Thoracic aorta (tissue), 2 donors: ENCODE measurements around the gene LNX1. TPM values are rescaled to one million over a fixed set of nuclear protein-coding genes. Genes with fewer than 3 reads are reported as not detected.

Experiments used
- ATAC-seq: fragments of 150-250 bp; one replicate; pipeline ENCODE4 v1.8.0; 2017; ENCODE audit warnings: low read depth; ENCODE audit not compliant: insufficient number of reproducible peaks, low FRiP score
- DNase-seq: peaks from one replicate; pipeline ENCODE4 v3.0.0-alpha.2; 2020; ENCODE audit warnings: low spot score
- H3K27ac ChIP-seq, 2 donors: fragments of 200-600 bp; sonication (generic); 1 replicate in 1 of 2; 2 replicates in 1 of 2; pipeline ENCODE4 v1.5.1; 2016; ENCODE audit warnings: mild to moderate bottlenecking in 2 of 2, moderate library complexity in 2 of 2
- H3K27me3 ChIP-seq: fragments of 200-600 bp; sonication (generic); replicated peaks from 2 replicates; pipeline ENCODE4 v1.6.0; 2016; ENCODE audit warnings: mild to moderate bottlenecking; ENCODE audit not compliant: insufficient read depth
- H3K36me3 ChIP-seq: fragments of 200-600 bp; sonication (generic); one replicate; pipeline ENCODE4 v1.5.1; 2016
- H3K4me1 ChIP-seq, 2 donors: fragments of 200-600 bp; sonication (generic); 1 replicate in 1 of 2; 2 replicates in 1 of 2; pipeline versions ENCODE4 v1.5.1 to v1.6.0; 2016; ENCODE audit warnings: low read depth in 2 of 2, mild to moderate bottlenecking in 1 of 2; ENCODE audit not compliant: control insufficient read depth in 1 of 2
- H3K4me3 ChIP-seq: fragments of 200-600 bp; sonication (generic); 2 replicates; pipeline ENCODE4 v1.5.1; 2016; ENCODE audit warnings: mild to moderate bottlenecking
- H3K9me3 ChIP-seq: fragments of 200-600 bp; sonication (generic); 2 replicates; pipeline ENCODE4 v1.5.1; 2016
- total RNA-seq, 2 donors: library from RNA; depleted of rRNA; stranded (reverse); fragments of >200 nt; gene quantifications; one replicate each; pipeline versions ENCODE4 v1.1.0 to v1.2.3, GENCODE V29; 2016
- TF ChIP-seq, protein P1 (sequence below): fragments of 200-600 bp; sonication (generic); IDR thresholded peaks from one replicate; pipeline ENCODE4 v1.5.1; 2019; ENCODE audit warnings: antibody characterized with exemption

Gene LNX1
- total RNA-seq, 2 donors from 2014 or later, result 12.6 to 24.1 TPM

GRCh38 chr4:53432528-53433424, 158.5 kb downstream of the LNX1 start:
- Histone ChIP-seq H3K27me3 (no peaks in the 10 kb centered on the region), H3K27ac (no peak overlapping the region), H3K4me1 (no peaks in the 10 kb centered on the region), H3K4me3 (no peak overlapping the region), H3K36me3 (peaks cover 12% of the 10 kb centered on the region), H3K9me3 (no peaks in the 10 kb centered on the region)
- ATAC-seq (no peak), DNase-seq (no peak)
- TF ChIP-seq, protein P1, sequence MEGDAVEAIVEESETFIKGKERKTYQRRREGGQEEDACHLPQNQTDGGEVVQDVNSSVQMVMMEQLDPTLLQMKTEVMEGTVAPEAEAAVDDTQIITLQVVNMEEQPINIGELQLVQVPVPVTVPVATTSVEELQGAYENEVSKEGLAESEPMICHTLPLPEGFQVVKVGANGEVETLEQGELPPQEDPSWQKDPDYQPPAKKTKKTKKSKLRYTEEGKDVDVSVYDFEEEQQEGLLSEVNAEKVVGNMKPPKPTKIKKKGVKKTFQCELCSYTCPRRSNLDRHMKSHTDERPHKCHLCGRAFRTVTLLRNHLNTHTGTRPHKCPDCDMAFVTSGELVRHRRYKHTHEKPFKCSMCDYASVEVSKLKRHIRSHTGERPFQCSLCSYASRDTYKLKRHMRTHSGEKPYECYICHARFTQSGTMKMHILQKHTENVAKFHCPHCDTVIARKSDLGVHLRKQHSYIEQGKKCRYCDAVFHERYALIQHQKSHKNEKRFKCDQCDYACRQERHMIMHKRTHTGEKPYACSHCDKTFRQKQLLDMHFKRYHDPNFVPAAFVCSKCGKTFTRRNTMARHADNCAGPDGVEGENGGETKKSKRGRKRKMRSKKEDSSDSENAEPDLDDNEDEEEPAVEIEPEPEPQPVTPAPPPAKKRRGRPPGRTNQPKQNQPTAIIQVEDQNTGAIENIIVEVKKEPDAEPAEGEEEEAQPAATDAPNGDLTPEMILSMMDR, result no peak

GRCh38 chr4:53431052-53431451, 160.2 kb downstream of the LNX1 start:
- TF ChIP-seq, protein P1, result no peak
- Histone ChIP-seq H3K27ac (no peak overlapping the region), H3K9me3 (no peaks in the 10 kb centered on the region), H3K4me1 (no peaks in the 10 kb centered on the region), H3K4me3 (no peak overlapping the region), H3K36me3 (peaks cover 12% of the 10 kb centered on the region), H3K27me3 (no peaks in the 10 kb centered on the region)
- ATAC-seq (no peak), DNase-seq (no peak)

DNA sequence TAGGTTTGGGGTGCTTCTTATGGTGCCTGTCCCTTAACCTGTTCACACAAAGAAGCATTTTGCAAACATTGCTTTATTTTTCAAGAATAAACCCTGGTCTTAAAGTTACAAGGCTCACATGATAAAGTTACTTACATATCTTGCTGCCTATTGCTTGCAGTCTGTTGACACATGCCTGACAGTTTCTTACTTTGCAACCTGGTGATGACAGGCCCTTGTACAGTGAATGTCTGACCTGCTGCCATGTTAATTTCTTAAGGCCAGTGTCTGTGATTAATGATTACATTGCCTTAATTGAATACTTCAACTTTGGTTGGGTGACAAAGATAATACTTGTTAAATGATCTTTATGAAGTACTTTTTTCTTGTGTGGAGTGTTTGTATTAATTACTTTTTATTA, 163.9 kb downstream of the LNX1 start:
- no peak for ATAC-seq

DNA sequence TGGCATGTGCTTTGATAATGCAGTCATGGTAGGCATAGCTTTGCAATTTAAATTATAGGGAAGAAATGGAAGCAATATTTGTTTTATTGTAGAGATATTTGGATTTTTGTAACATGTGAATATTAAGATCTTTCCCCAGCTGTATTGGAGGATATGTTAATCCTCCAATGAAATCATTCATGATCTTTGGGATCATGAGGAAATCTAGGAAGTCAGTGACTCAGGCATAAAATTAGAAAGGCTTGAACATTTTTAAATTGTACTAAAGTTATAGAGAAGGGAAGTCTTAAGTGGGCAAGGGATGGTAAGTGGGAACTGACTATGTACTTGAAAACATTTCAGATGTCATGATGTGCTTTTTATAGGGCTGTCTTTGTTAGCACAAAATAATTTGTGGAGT, 167.0 kb downstream of the LNX1 start:
- no peaks in the 10 kb centered on the region for H3K27me3 ChIP-seq
- no peak for DNase-seq
- H3K9me3 ChIP-seq, result no peaks in the 10 kb centered on the region
- no peaks in the 10 kb centered on the region for H3K4me1 ChIP-seq
- TF ChIP-seq, protein P1, result no peak
- H3K36me3 ChIP-seq, result peaks cover 7% of the 10 kb centered on the region
- no peak for ATAC-seq
- no peak overlapping the region for H3K27ac ChIP-seq
- no peak overlapping the region for H3K4me3 ChIP-seq

More for the DNA sequence above, 163.9 kb downstream of the LNX1 start:
- no peaks in the 10 kb centered on the region for H3K9me3 ChIP-seq
- TF ChIP-seq, protein P1, result no peak
- no peaks in the 10 kb centered on the region for H3K27me3 ChIP-seq
- H3K4me3 ChIP-seq, result no peak overlapping the region
- no peaks in the 10 kb centered on the region for H3K4me1 ChIP-seq
- no peak overlapping the region for H3K27ac ChIP-seq
- peaks cover 12% of the 10 kb centered on the region for H3K36me3 ChIP-seq
- DNase-seq, result no peak

- TF ChIP-seq, protein P1, result no peak
- H3K36me3 ChIP-seq, result no peaks in the 10 kb centered on the region
- H3K9me3 ChIP-seq, result no peaks in the 10 kb centered on the region
- no peaks in the 10 kb centered on the region for H3K4me1 ChIP-seq
- DNase-seq (no peak), ATAC-seq (no peak)
- no peak overlapping the region for H3K27ac ChIP-seq
- H3K27me3 ChIP-seq, result no peaks in the 10 kb centered on the region
- no peak overlapping the region for H3K4me3 ChIP-seq
These were observed 168.9 kb downstream of the LNX1 start for GRCh38 chr4:53422367-53422766.
